ENCODE results near the gene NPPA.
"Not testable (repeated sequence)": the region's sequence is repeated elsewhere in the genome, so short reads cannot be mapped to it uniquely, and the experiment has no call there.

The NPPA gene

DNA sequence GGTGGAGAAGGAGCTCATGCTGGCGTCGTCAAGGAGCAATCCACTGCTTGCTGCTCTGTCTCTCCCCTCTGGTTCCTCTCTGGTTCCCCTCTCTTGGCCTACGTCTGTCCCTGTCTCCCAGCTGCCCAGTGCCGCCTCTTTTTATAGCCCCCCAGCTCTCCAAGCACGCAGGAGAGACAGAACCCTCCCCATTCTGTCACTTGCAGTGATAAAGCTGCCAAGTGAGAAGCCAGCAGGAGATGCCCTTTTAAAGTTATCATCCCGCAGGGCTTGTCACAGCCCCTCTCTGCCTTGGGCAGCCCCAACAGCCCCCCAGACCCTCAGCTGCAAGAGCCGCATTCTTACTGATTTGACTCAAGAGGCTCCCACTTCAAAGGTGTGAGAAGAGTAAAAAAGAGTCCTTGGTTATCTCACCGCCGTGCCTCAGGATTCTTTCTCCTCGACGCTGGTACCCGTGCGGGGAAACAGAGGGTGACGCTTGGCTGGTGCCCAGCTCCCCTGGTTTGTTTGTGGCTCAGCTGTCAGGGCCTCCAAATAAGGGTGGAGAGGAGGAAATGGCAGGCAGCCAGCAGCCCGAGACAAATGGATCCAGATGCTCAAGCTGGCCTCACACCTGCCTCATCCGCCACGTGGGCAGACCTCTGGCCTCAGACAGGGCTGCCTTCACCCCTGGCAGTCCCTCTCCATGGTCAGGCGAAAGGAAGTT lies at the start of gene NPPA:
TSS of gene NPPA (minus strand) at position 117 of the 706 bp plus-strand sequence. CDS start at position 18, 99 bp downstream.
- peak; percentile 88 for DNase-seq

GRCh38 chr1:11894501-11894900 lies 46.9 kb upstream of the NPPA start:
- DNase-seq, result not testable (repeated sequence)

- DNase-seq, result no peak
Measured at GRCh38 chr1:11893907-11894251, 46.3 kb upstream of the NPPA start.

DNA sequence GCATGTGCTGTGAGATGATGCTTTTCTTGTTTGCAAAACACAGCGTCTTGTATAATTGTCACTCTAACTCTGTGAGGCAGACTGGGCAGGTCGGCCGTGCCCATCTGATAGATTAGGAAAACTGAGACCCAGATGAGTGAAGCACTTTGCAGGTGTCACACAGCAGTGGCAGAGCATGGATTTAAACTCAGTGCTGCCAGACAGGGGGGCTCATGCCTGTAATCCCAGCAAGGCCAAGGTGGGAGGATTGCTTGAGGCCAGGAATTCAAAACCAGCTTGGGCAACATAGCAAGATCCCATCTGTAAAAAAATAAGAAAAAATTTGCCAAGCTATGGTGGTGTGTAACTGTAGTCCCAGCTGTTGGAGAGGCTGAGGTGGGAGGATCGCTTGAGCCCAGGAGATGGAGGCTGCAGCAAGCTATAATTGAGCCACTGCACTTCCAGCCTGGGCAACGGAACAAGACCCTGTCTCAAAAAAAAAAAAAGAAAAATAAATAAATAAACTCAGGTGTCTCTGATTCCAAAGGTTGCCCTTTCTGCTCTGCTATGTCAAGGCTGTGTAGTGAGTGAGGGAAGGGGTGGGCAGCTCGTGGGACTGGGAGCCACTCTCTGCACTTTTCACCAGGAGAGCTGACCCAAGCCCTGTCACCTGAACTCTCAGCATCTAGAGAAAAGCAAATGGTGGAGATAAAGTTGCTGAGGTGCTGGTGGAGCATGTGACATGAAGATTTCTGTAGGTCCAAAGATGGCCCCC lies 44.0 kb upstream of the NPPA start:
- DNase-seq, result no peak

- no peak for DNase-seq
Measured at GRCh38 chr1:11888877-11889208, 41.3 kb upstream of the NPPA start.

GRCh38 chr1:11888206-11888876 lies 40.8 kb upstream of the NPPA start:
- no peak for DNase-seq

DNA sequence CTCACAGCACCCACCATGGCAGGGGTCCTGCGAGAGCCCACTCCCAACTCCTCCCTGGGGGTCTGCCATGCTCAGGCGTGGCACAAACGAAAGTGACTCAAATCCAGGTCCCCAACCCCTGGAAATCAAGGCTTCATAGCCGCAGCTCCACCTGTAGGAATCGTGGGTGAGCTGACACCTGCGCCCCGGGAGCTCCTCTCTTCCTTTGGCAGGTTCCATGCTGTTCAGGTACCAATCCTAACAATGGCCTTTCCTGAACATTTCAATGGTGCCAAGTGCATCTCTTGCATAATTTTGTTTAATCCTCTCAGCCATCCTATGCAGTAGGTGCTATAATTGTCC lies 40.1 kb upstream of the NPPA start:
- DNase-seq, result no peak

GRCh38 chr1:11886986-11887665 lies 39.5 kb upstream of the NPPA start:
- DNase-seq, result no peak

GRCh38 chr1:11885916-11886315 lies 38.3 kb upstream of the NPPA start:
- DNase-seq, result peak; percentile 40

DNA sequence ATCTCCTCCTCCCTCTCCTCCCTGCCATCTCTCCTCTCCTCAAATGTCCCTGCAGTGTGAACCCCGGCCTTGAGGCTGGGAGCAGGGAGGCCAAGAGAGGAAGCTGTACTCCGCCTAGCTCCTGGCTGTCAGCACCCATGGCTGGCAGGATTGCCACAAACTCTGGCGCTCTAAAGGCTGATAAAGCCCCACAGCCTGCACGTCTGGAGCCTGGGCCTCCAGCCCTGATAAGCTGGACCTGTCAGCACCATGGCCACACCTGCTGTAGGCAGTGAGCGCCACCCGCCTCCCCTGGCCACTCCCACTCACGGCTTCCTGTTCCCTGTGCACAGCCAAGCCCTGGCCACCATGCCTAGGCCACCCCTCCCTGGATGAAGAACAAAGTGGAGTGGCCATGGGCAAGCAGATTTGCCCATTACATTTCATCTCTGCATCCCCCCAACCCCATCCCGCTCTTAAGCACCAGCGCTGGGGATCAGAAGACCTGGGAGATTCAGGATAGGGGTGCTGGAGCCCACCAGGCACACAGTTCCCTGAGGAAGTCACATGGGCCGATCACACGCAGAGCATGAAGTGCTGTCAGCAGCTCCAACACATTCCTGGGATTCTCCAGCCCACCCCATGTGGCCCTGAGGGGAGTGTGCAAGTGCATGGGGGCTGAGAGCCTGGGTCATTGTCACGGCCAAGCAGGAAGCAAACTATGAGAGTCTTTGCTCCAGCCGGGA lies 35.4 kb upstream of the NPPA start:
- no peak for DNase-seq

- no peak for DNase-seq
Measured at GRCh38 chr1:11881749-11882441, 34.3 kb upstream of the NPPA start.

DNA sequence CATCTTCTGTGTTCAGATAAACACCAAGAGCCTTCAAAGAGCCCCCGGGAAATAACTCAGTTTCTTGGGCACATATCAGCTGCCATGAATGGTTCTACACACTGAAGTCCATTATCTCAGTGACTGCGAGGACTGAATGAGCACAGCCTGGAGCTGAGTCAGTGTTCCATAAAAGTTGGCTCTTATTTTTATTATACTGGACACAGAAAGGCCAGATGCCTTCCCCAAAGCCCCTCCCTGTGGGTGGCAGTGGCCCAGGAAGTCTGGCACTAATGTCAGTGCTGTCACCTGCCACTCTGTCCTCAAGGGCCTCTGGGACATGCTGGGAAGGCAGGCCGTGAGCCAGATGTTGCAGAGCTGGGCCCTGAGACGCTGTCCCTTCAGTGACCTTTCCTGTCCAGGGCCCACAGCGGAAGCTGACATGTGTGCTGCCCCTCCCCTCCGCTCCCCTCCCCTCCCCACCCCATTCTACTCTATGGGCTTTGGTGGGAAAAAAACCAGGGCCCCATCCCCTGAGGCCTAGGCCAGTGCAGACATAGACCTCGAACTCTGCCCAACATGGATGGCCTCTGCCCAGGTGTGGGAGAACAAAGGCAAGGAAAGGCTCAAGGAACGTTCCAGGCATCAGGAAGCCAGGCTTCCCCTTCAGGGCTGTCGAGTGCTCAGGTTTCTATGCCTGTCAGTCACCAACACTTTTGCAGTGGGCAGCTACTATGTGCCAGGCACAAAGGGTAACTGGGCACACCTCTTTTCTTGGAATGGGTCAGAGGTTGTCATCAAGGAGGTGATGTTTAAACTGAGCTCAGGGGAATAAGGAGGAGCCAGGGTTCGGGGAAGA lies 33.5 kb upstream of the NPPA start:
- DNase-seq, result no peak

- DNase-seq, result no peak
Measured at GRCh38 chr1:11880181-11880575, 32.6 kb upstream of the NPPA start.

- no peak for DNase-seq
Measured at GRCh38 chr1:11879311-11880180, 32.0 kb upstream of the NPPA start.

GRCh38 chr1:11878891-11879190 lies 31.3 kb upstream of the NPPA start:
- no peak for DNase-seq

GRCh38 chr1:11878081-11878890 lies 30.7 kb upstream of the NPPA start:
- DNase-seq, result no peak

- DNase-seq, result no peak
Measured at GRCh38 chr1:11877074-11877473, 29.5 kb upstream of the NPPA start.

DNA sequence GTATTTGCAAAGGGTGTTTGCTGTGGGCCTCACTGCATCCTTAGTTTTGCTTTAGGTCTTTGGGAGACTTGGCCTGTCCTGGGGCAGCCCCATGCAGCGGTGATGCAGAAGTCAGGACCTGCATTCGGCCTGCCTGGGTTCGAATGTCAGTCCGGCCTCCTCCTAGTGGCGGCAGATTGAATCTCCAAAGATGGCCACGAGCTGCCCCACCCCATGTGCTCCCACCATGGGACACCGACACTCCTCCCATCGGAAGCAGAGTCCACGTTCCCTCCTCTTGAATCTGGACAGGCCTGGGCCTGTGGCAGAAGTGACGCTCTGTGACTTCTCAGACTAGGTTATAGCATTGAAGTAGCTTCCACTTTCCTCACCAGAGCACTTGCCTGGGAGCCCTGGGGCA lies 27.5 kb upstream of the NPPA start:
- DNase-seq, result no peak

DNA sequence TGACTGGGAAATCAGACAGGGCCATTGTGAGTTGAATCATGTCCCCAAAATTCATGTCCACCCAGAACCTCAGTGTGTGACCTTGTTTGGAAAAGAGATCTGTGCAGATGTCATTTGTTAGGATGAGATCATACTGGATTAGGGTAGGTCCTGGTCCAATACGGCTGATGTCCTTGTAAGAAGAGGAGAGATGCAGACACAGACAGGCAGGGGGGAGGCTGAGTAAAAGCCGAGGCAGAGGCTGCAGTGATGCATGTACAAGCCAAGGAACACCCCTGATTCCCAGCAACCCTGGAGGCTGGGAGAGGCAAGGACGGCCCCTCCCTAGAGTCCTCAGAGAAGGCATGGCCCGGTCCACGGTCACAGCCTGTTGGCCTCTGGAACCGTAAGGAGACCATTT lies 27.0 kb upstream of the NPPA start:
- DNase-seq, result no peak

DNA sequence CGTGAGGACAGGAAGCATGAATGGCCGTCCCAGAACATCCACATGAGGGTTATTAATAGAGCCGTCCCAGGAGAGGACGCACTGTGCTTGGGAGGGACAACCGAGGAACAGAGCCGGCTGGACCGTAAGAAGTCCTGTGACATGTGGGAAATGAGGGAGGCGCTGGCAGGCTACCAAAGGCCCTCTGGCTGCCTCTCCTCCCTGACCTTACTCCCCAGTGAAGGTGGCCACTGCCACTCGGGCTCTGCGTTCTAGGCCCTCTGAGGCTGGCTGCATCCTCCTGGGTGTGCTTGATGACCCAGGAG lies 26.6 kb upstream of the NPPA start:
- DNase-seq, result no peak
